CD4-positive, alpha-beta T cell (primary cell): ENCODE results near the gene HELZ. TPM values are rescaled to one million over a fixed set of nuclear protein-coding genes. Genes with fewer than 3 reads are reported as not detected.
"Not testable (repeated sequence)": the region's sequence is repeated elsewhere in the genome, so short reads cannot be mapped to it uniquely, and the experiment has no call there.

Experiments used
- ATAC-seq: fragments of 200-7000 bp; cut with Tn5 transposase; one replicate; pipeline ENCODE4 v1.10.0; 2022; ENCODE audit warnings: mild to moderate bottlenecking; ENCODE audit not compliant: poor library complexity
- CTCF ChIA-PET: fragments of 350-600 bp; sonication (Branson Sonifier 250); formaldehyde crosslinking; loops from one replicate; lab custom pipeline; 2021; ENCODE audit warnings: antibody characterized with exemption, inconsistent platforms; lab: Charles Lee
- POLR2A ChIA-PET: fragments of 350-600 bp; sonication (Branson Sonifier 250); formaldehyde crosslinking; loops from one replicate; lab custom pipeline; 2021; ENCODE audit warnings: antibody characterized with exemption, inconsistent platforms; lab: Charles Lee
- DNase-seq, 14 experiments: peaks; one replicate each; pipeline ENCODE4 v3.0.0-alpha.2; 2013 to 2020; ENCODE audit warnings: mixed read lengths in 2 of 14
- H3K27ac ChIP-seq, 2 donors: one replicate each; pipeline versions ENCODE4 v1.5.1 to v1.7.0; 2013; ENCODE audit warnings: low read length in 2 of 2, low read depth in 1 of 2, mild to moderate bottlenecking in 1 of 2
- H3K27me3 ChIP-seq, 2 experiments: 1 replicate in 1 of 2; 2 replicates in 1 of 2; pipeline versions ENCODE4 v1.6.1 to v1.7.0; 2013; ENCODE audit warnings: low read length in 2 of 2, control low read depth in 1 of 2, mild to moderate bottlenecking in 1 of 2, moderate library complexity in 1 of 2; ENCODE audit not compliant: insufficient read depth in 2 of 2, control insufficient read depth in 1 of 2
- H3K36me3 ChIP-seq: one replicate; pipeline ENCODE4 v1.6.1; 2013; ENCODE audit warnings: low read length, control low read depth; ENCODE audit not compliant: insufficient read depth
- H3K4me1 ChIP-seq: one replicate; pipeline ENCODE4 v1.6.1; 2013; ENCODE audit warnings: low read length, control low read depth; ENCODE audit not compliant: insufficient read depth
- H3K4me3 ChIP-seq: one replicate; pipeline ENCODE4 v1.5.1; 2013; ENCODE audit warnings: mild to moderate bottlenecking, low read length, moderate library complexity
- H3K9me3 ChIP-seq, 2 experiments: 1 replicate in 1 of 2; 2 replicates in 1 of 2; pipeline versions ENCODE4 v1.6.1 to v1.7.0; 2013; ENCODE audit warnings: low read length in 2 of 2, mild to moderate bottlenecking in 2 of 2, control low read depth in 1 of 2, moderate library complexity in 1 of 2; ENCODE audit not compliant: control insufficient read depth in 1 of 2, insufficient read depth in 1 of 2
- H3K27ac Mint-ChIP-seq: one replicate; pipeline ENCODE4 v1.8.0; 2020; ENCODE audit warnings: mixed read lengths
- H3K27me3 Mint-ChIP-seq: one replicate; pipeline ENCODE4 v1.8.0; 2021; ENCODE audit warnings: mixed read lengths
- H3K36me3 Mint-ChIP-seq: one replicate; pipeline ENCODE4 v1.8.0; 2021; ENCODE audit warnings: low read depth, mixed read lengths
- H3K4me1 Mint-ChIP-seq: one replicate; pipeline ENCODE4 v1.8.0; 2021; ENCODE audit warnings: low read depth, mixed read lengths
- H3K4me3 Mint-ChIP-seq: one replicate; pipeline ENCODE4 v1.8.0; 2020; ENCODE audit warnings: mild to moderate bottlenecking, mixed read lengths
- H3K9me3 Mint-ChIP-seq: one replicate; pipeline ENCODE4 v1.8.0; 2020; ENCODE audit warnings: mixed read lengths
- CTCF ChIP-seq: fragments of 200-600 bp; IDR thresholded peaks from one replicate; pipeline ENCODE4 v1.8.0; 2022; ENCODE audit warnings: antibody characterized with exemption, mild to moderate bottlenecking
- intact Hi-C, 2 experiments: fragments of 100-400 bp; cut with DNase I in 1 of 2; cut with micrococcal nuclease in 1 of 2; formaldehyde crosslinking; loops; one replicate each; pipeline versions ENCODE4 v1.15.1 to v1.9.0; 2023 to 2025; cut with DNase I, micrococcal nuclease
- total RNA-seq, 174 experiments: library from RNA in 2 of 174; stranded (reverse) in 2 of 174; gene quantifications; one replicate each; pipeline ENCODE4 v1.2.3 and lab custom pipeline; 2021 to 2026

The HELZ gene
- total RNA-seq, 2 experiments from 2014 or later = 94.8 to 107 TPM

GRCh38 chr17:67273900-67274299 is 28.9 kb upstream of the HELZ start:
- ATAC-seq (no peak), DNase-seq (no peak)
- Mint-ChIP-seq H3K4me3 (no peak overlapping the region), H3K4me1 (no peaks in the 10 kb centered on the region), H3K27ac (no peak overlapping the region), H3K27me3 (no peaks in the 10 kb centered on the region), H3K36me3 (no peaks in the 10 kb centered on the region), H3K9me3 (no peaks in the 10 kb centered on the region)
- CTCF ChIA-PET = no interaction called here
- no peaks in the 10 kb centered on the region for H3K9me3 ChIP-seq
- H3K4me3 ChIP-seq = no peak overlapping the region
- TF ChIP-seq CTCF = no peak
- H3K27me3 ChIP-seq = no peaks in the 10 kb centered on the region
- no peaks in the 10 kb centered on the region for H3K36me3 ChIP-seq
- POLR2A ChIA-PET = no interaction called here
- H3K4me1 ChIP-seq = no peaks in the 10 kb centered on the region
- H3K27ac ChIP-seq = no peak overlapping the region
- intact Hi-C loops = no loop called here

GRCh38 chr17:67272312-67273047 is 27.5 kb upstream of the HELZ start:
- intact Hi-C loops = no loop called here
- Mint-ChIP-seq H3K27ac (no peak overlapping the region), H3K27me3 (no peaks in the 10 kb centered on the region), H3K4me3 (no peak overlapping the region), H3K36me3 (no peaks in the 10 kb centered on the region), H3K4me1 (no peaks in the 10 kb centered on the region), H3K9me3 (no peaks in the 10 kb centered on the region)
- DNase-seq (peak in 4 of 14 experiments; percentile 7 to 29 (median 16)), ATAC-seq (no peak)
- Histone ChIP-seq H3K4me1 (no peaks in the 10 kb centered on the region), H3K9me3 (no peaks in the 10 kb centered on the region), H3K27ac (no peak overlapping the region), H3K4me3 (no peak overlapping the region), H3K27me3 (no peaks in the 10 kb centered on the region), H3K36me3 (no peaks in the 10 kb centered on the region)
- ChIA-PET POLR2A (interaction anchor here (0.6 kb wide), 1 partner anchor 1091 kb away, joined by 3 read pairs; no protein-coding TSS in a partner anchor), CTCF (interaction anchor here (0.7 to 1.2 kb wide), 3 partner anchors 9 to 262 kb away, joined by 3 read pairs; no protein-coding TSS in a partner anchor)
- no peak for TF ChIP-seq CTCF

- H3K4me3 ChIP-seq, DNase-seq, H3K36me3 Mint-ChIP-seq, H3K4me3 Mint-ChIP-seq, H3K27me3 ChIP-seq, H3K27me3 Mint-ChIP-seq, intact Hi-C loops, H3K27ac ChIP-seq, H3K36me3 ChIP-seq, H3K9me3 ChIP-seq, POLR2A ChIA-PET, H3K27ac Mint-ChIP-seq, H3K4me1 Mint-ChIP-seq, H3K9me3 Mint-ChIP-seq, ATAC-seq, CTCF ChIA-PET, H3K4me1 ChIP-seq: not testable (repeated sequence)
Measured at GRCh38 chr17:67271187-67271586, 26.2 kb upstream of the HELZ start.

- H3K4me1 ChIP-seq = no peaks in the 10 kb centered on the region
- intact Hi-C loops = no loop called here
- Mint-ChIP-seq H3K4me1 (no peaks in the 10 kb centered on the region), H3K27ac (no peak overlapping the region), H3K36me3 (no peaks in the 10 kb centered on the region), H3K4me3 (no peak overlapping the region), H3K9me3 (no peaks in the 10 kb centered on the region), H3K27me3 (no peaks in the 10 kb centered on the region)
- H3K27ac ChIP-seq = no peak overlapping the region
- ChIA-PET CTCF (no interaction called here), POLR2A (no interaction called here)
- no peaks in the 10 kb centered on the region for H3K9me3 ChIP-seq
- H3K4me3 ChIP-seq = no peak overlapping the region
- TF ChIP-seq CTCF = no peak
- no peak for ATAC-seq
- DNase-seq = no peak
- no peaks in the 10 kb centered on the region for H3K27me3 ChIP-seq
- no peaks in the 10 kb centered on the region for H3K36me3 ChIP-seq
Measured at GRCh38 chr17:67270416-67270815, 25.4 kb upstream of the HELZ start.
